K562 (cell line): Measurements from ENCODE around the gene PPP1R15B. TPM values are rescaled to one million over a fixed set of nuclear protein-coding genes. Genes with fewer than 3 reads are reported as not detected.

ENCODE experiments used
- SIN3A ChIP-seq, 2 experiments: fragments of 150-350 bp in 1 of 2; IDR thresholded peaks; 2 replicates each; pipeline ENCODE4 v1.6.1; 2011 to 2016; ENCODE audit warnings: borderline replicate concordance in 2 of 2, low read depth in 2 of 2, low read length in 2 of 2, mild to moderate bottlenecking in 2 of 2, moderate library complexity in 2 of 2; ENCODE audit not compliant: control insufficient read depth in 1 of 2
- SMAD3 ChIP-seq: fragments of 450-650 bp; formaldehyde crosslinking; conservative IDR thresholded peaks from 2 replicates; pipeline ENCODE4 v1.4.0; 2020; ENCODE audit warnings: mild to moderate bottlenecking
- polyA plus RNA-seq, 8 experiments: library from polyadenylated mRNA; depleted of rRNA in 4 of 8; stranded (reverse) in 5 of 8; unstranded in 3 of 8; fragments of >200 nt; fragmentation: Nextera tagmentation in 2 of 8; fragmentation: Illumina TruSeq in 1 of 8; extraction: Ambion mirVana in 2 of 8; extraction: Trizol in 1 of 8; gene quantifications; 2 replicates each; pipeline versions ENCODE4 v1.2.1 to v1.2.3, GENCODE V29; 2011 to 2014; ENCODE audit warnings: inconsistent platforms in 1 of 8, missing spikeins in 1 of 8
- total RNA-seq, 7 experiments: library from RNA; depleted of rRNA in 6 of 7; stranded (reverse); fragments of >200 nt in 6 of 7; fragmentation: Illumina TruSeq in 2 of 7; extraction: Trizol in 2 of 7; gene quantifications; 2 replicates each; pipeline versions ENCODE4 v1.2.1 to v1.2.3, GENCODE V29; 2011 to 2021; ENCODE audit warnings: low replicate concordance in 1 of 7
- TF ChIP-seq, protein P1 (sequence below): sonication (generic); formaldehyde crosslinking; IDR thresholded peaks from 2 replicates; pipeline ENCODE4 v1.8.0; 2022; ENCODE audit warnings: mild to moderate bottlenecking, missing genetic modification reagents
- TF ChIP-seq, protein P2 (sequence below): fragments of 450-650 bp; IDR thresholded peaks from 2 replicates; pipeline ENCODE4 v1.6.1; 2018; ENCODE audit not compliant: partially characterized antibody

Gene PPP1R15B
- total and polyA plus RNA-seq, 9 of the 15 experiments (the other 6 are each of a cell fraction or from before 2014, with no cell fraction given) = 17.0 to 48.1 (median 30.8) TPM

DNA sequence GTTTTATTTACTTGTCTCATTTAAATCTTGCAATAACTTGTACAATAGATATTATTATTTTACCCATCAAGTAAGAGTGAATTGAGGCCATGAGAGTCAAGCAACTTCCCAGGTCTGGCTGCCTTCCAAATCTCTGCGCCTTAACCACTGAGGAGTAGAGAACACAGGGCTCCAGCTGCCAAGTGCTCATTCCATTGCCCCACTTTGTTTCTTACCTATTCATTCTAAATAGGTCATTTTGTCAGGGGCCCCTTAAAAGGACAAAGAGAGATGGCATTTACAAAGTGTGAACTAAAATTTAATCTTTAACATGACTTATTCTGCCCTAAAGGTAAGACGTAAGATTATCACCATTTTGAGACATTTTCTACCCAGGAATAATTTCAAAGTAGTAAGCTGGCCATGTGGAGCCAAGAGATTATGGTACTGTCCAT lies 3.5 kb downstream of the PPP1R15B start (continued):
- TF ChIP-seq, protein P1, sequence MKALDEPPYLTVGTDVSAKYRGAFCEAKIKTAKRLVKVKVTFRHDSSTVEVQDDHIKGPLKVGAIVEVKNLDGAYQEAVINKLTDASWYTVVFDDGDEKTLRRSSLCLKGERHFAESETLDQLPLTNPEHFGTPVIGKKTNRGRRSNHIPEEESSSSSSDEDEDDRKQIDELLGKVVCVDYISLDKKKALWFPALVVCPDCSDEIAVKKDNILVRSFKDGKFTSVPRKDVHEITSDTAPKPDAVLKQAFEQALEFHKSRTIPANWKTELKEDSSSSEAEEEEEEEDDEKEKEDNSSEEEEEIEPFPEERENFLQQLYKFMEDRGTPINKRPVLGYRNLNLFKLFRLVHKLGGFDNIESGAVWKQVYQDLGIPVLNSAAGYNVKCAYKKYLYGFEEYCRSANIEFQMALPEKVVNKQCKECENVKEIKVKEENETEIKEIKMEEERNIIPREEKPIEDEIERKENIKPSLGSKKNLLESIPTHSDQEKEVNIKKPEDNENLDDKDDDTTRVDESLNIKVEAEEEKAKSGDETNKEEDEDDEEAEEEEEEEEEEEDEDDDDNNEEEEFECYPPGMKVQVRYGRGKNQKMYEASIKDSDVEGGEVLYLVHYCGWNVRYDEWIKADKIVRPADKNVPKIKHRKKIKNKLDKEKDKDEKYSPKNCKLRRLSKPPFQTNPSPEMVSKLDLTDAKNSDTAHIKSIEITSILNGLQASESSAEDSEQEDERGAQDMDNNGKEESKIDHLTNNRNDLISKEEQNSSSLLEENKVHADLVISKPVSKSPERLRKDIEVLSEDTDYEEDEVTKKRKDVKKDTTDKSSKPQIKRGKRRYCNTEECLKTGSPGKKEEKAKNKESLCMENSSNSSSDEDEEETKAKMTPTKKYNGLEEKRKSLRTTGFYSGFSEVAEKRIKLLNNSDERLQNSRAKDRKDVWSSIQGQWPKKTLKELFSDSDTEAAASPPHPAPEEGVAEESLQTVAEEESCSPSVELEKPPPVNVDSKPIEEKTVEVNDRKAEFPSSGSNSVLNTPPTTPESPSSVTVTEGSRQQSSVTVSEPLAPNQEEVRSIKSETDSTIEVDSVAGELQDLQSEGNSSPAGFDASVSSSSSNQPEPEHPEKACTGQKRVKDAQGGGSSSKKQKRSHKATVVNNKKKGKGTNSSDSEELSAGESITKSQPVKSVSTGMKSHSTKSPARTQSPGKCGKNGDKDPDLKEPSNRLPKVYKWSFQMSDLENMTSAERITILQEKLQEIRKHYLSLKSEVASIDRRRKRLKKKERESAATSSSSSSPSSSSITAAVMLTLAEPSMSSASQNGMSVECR (CRISPR knock-in tag) = 0 out of 2 replicates have a peak, but pooled peaks have one; percentile 35
- TF ChIP-seq SMAD3 (CRISPR knock-in tag) (no peak), SIN3A (IDR thresholded peaks at IDR 0.05; ENCODE audit: borderline replicate concordance in 2 of 2, control insufficient read depth in 1 of 2, low read depth in 2 of 2, low read length in 2 of 2) (peak; percentile 67 to 77; a peak in 2 of 4 replicates)
- TF ChIP-seq, protein P2, sequence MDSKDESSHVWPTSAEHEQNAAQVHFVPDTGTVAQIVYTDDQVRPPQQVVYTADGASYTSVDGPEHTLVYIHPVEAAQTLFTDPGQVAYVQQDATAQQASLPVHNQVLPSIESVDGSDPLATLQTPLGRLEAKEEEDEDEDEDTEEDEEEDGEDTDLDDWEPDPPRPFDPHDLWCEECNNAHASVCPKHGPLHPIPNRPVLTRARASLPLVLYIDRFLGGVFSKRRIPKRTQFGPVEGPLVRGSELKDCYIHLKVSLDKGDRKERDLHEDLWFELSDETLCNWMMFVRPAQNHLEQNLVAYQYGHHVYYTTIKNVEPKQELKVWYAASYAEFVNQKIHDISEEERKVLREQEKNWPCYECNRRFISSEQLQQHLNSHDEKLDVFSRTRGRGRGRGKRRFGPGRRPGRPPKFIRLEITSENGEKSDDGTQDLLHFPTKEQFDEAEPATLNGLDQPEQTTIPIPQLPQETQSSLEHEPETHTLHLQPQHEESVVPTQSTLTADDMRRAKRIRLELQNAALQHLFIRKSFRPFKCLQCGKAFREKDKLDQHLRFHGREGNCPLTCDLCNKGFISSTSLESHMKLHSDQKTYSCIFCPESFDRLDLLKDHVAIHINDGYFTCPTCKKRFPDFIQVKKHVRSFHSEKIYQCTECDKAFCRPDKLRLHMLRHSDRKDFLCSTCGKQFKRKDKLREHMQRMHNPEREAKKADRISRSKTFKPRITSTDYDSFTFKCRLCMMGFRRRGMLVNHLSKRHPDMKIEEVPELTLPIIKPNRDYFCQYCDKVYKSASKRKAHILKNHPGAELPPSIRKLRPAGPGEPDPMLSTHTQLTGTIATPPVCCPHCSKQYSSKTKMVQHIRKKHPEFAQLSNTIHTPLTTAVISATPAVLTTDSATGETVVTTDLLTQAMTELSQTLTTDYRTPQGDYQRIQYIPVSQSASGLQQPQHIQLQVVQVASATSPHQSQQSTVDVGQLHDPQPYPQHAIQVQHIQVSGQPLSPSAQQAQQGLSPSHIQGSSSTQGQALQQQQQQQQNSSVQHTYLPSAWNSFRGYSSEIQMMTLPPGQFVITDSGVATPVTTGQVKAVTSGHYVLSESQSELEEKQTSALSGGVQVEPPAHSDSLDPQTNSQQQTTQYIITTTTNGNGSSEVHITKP = peak; percentile 49
